Activated gamma-delta T cell treated with anti-CD3 and anti-CD28 coated beads, Interleukin-2, amount 50 U/mL, for 16 hours (primary cell): ENCODE data around the gene LRRC51.

Source experiments
- DNase-seq: peaks from one replicate; pipeline ENCODE4 v3.0.0-alpha.2; 2020; ENCODE audit warnings: low read depth

Gene LRRC51

DNA sequence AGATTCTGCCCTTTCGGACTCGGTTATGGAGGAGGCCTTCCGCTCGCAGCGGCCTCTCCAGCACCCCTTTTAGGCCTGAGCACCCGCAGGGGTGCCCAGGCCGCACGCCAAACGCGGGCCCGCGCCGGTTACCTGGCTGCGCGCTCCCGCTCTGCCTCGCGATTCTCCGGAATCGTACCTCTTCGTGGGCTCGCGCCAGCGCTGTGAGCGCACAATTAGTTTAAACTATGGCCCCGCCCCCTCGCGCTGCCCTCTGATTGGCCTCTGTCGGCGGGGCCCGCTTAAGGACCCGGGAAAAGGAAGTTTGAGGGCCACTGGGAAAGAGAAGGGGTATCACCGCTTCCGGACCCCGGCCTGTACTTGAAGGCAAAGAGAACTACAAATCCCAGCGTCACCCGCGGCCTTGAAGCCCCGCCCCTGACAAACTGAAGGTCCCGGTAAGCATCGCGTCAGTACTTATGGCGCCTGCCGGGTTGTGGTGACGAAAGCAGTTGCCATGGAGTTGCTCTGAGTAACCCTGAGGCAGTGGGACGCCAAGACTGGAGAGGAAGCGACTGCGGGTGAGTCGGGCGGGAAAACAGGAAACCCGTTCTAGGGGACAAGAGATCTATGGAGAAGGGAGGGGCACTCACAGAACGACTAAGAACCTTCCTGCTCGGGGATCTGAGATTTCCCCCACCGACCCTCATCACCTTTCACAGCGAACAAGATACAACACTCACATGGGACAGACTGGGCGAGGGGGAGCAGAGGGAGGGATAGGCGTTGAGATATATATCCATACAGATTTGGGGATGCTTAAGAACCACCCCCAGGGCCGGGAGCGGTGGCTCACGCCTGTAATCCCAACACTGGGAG lies at the start of gene LRRC51, which contains the start of gene NUMA1:
TSS of gene LRRC51 (plus strand) at position 525 of the 858 bp plus-strand sequence. CDS start 8,234 bp downstream, outside the sequence.
TSS of gene NUMA1 (minus strand) at position 217 of the 858 bp plus-strand sequence. CDS start 44,599 bp downstream, outside the sequence.
- DNase-seq: peak; percentile 98

DNA sequence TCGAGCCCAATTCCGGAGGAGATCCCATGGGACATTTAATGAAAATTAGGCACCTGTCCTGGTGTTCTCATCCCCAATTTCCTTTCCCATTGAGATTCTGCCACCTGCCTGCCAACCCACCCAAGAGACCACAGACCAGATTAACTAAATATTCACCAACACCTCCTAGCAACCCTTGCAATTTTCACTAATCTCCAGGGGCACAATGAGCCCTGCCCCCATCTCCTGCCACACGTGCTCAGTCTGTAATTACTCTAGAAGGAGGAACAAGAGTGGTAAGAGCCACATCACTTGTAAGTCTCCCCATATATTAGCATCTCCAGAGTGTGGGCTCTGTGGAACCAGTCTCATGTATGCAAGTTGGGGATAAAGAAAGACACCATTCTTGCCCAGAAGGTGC lies 44.0 kb upstream of the LRRC51 start:
- DNase-seq: no peak

DNA sequence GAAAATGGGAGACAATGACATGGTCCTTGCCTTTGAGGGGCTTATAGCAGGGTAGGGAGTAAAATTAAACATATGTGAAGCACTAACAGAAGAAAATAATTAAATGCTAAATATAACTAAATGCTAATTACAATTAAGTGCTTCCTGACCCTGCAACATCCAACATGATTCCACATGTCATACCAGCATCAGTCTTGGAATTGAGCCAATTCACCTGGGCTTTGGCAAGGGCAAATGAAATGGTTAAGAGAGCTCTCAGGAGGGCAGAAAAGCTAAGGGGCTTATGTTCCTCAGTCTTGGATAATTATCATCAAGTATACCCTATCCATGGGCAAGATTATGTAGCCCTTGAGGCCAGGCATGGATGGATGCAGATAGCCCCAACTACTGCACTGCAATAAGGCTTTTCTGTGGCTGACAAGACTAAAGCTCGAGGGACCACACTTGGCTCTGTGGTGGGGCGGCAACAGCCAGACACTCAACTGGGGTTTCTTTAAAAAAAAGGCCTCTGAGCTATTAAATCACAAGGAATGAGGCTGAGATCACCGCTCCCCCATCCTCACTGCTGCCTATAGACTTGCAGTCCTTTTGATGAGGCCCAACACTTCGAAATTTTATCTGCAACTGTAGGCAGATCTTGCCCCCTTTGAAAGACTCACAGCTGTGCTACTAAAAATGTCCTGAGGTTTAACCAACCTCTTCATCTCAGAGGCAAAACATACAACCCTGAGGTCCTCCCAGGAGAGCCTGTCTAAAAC lies 42.9 kb upstream of the LRRC51 start:
- DNase-seq: no peak

DNA sequence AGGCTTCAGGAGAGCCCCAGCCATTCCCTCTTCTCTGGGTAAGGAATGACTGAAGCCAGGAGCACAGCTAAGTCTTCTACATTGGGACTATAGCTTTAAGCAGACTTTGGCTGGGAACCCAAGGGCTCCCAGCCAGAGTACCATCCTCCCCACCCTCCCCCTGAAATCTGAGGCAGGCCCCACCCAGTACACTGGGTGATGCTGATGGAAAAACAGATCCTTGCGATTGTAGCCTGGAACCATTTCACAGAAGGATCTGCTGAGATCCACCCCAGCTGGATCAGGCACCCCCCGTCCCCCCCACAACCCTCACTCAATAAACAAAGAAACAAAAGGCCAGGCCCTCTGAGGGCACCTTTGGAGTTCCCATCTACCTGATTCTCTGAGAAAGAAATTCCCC lies 42.2 kb upstream of the LRRC51 start:
- DNase-seq: no peak

DNA sequence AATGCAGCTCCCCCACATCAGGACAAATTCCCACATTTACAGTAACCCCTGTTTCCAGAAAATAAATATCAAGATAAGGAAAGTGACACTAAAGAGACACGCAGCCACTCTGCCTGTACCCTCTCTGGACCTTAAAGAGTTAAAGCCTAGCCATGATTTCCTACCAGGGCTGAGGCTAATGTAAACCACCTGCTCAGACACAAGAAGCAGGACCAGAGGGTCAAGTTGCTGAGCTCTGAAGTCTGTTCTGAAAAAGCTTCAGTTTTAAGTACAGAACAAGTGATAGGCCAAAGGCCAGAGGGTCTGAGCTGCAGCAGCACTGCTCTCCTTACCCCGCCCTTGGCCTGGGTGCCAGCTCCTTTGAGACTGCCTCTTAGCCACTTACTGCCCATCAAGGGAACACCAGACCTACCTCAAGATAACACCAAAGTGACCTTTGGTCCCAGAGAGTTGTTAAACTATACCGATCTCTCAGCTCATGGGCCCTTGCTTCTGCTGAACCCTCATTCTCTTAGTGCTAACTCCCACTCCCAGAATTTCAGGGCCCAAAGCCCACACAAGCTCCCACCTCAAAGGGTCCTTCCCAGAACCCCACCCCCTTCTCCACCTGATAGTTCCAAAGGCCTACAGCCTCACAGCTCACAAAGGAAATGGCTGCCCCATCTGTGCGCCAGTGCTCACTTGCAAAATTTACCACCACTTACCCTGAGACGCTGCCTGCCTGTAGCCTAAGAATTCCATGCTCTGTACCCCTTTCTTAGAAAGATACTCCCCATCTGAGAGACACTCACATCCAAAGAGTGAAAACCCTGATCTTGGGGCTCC lies 41.4 kb upstream of the LRRC51 start:
- no peak for DNase-seq

GRCh38 chr11:72039856-72040401 lies 40.7 kb upstream of the LRRC51 start:
- no peak for DNase-seq

GRCh38 chr11:72040491-72041363 lies 39.9 kb upstream of the LRRC51 start:
- DNase-seq: peak; percentile 58

DNA sequence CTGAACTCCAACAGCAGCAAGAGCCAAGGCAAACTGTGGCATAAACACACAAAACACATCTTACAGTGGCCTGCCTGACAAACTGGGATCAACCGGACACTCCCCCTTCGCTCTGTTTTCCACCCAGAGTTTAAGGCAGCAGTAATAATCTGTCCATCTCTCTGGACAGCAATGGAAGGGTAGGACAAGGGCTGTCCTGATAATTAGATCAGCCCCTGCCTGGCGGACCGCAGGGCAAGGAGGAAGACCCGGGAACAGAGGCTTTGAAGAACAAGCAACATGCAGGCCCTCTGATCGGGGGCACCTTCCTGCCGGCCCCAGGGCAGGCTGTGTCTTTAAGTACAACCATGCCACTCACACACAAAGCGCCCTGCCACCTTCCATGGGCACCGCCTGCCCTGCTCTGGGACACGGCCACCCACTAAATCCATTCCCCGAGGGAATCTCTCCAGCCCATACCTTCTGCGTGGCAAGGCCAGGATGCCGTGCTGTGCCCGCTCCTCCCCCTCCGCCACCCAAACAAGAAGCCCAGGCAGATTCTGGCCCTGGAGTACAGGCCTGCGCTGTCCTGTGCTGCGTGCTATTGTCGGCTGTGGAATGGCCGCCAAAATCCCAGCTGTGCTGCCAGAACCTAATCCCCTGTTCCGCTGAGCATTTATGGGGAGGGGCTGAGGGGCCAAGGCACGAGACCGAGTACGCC lies 39.1 kb upstream of the LRRC51 start:
- peak; percentile 30 for DNase-seq

DNA sequence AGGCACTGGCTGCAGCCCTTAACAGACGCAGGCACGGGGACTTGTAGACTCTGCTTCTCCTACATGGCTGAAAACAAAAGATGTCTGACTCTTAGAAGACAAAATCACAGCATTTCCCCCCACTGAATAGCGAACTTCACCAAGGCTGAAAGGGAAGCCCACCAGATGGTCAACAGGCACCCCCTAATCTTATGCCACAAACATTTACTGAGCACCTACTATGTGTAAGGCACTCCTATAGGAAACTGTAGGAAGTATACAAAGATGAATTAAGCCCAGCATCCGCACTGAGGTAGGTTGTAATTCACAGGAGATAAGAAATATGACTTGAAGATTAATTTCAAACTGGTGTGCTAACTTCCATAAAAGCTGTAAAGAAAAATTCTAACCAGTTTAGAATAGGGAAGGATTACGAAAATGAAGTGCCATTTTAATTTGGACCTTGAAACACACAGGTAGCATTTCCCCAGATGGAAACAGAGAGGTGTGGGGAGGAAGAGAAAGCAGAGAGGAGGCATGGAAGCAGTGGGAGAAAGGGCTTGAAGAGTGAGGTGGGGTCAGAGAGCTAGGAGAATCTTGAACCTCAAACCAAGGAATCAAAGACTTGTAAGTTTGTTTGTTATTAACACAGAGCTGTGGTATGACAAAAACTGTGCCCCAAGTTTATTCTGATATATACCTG lies 38.4 kb upstream of the LRRC51 start:
- DNase-seq: no peak

DNA sequence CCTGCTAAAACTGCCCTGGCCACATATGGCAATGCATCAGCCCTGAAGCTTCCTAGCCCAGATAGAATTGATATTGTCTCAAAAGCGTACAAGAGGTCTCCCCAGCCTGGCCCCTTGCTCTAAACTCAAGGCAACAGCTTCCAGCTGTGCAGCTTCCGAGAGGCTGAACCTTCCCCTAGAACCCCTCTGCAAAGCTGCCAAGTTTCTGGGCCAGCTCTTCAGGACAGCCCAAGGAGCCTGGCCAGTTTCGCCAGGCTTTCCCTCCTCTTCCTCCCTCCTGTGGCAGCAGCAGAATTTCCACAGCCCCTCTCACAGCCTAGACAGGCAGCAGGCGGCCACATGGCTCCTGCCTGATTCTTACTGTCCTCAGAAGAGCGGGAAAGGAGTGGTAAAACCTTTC lies 34.8 kb upstream of the LRRC51 start:
- no peak for DNase-seq

DNA sequence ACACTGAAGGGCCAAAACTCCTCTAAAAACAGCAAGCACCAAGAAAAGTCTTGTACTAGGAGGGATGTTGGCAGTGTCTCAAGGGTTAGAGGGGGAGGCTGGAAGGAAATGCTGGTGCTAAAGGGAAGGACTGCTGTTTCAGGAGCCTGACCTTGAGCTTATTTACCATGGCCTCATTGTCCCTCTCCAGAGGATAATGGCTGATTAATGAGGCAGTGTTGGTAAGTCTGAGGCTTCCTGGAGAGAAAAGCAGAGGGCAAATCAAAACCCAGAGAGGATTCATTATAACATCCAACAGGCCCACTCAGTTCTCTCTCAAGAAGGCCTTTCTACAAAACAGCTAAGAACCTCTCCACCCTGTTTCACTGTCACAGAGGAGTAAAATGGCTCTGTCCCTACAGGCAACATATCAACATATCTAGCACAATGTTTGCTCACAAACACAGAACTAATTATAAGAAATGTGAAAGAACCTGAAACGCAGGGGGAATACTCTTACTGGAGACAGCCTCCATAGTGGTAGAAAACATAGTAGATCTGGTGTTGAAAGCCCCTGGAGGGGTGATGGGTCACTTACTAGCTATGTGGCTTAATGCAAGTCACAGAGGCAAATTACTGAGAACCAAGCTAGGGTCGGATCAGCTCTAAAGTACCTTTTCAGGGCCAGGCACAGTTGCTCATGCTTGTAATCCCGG lies 31.7 kb upstream of the LRRC51 start:
- no peak for DNase-seq

DNA sequence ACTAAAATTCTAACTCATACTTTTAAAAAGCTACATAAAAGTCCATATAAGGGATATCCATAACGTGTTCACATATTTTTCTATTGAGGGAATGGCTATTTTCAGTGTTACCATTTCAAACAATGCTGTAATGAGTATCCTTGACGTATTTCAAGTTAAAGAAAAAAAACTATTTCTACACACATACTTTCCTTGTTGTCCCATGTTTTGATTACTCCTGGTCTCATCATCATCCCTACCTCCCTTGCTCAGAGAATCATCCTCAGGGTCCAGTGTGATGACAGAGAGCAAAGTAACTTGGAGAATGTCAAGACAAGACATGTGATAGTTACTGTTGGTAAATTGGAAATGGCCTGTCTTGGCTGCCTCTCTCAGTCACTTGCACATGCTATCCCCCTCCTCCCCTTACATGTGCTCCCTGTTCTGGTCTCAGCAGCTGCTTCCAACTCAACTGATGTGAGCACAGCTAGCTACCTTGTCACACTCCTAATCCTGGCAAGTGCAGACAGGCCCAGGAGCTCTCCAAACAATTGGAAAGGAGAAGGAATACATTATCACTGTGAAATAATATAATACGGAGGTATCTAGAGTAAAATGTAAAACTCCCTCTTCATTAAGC lies 22.1 kb upstream of the LRRC51 start:
- no peak for DNase-seq

GRCh38 chr11:72061739-72062396 lies 18.8 kb upstream of the LRRC51 start:
- DNase-seq: no peak

DNA sequence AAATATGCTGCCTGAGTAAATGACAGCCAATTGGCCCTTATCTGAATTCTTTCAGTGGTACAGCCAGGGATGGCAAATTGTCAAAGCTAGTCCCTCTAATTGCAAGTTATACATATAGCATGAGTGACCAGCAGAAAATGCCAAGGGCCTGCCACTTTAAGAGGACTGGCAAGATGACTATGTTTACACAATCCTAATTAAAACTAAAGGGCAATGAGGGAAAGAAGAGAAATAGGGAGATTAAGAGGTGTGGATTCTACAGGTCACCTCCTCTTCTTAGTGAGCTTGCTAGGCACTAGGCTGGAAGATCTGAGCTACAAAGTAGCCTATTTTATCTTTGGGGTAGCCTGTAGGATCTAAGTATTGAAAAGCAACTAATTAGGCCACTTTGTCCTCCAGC lies 13.8 kb upstream of the LRRC51 start:
- DNase-seq: no peak

DNA sequence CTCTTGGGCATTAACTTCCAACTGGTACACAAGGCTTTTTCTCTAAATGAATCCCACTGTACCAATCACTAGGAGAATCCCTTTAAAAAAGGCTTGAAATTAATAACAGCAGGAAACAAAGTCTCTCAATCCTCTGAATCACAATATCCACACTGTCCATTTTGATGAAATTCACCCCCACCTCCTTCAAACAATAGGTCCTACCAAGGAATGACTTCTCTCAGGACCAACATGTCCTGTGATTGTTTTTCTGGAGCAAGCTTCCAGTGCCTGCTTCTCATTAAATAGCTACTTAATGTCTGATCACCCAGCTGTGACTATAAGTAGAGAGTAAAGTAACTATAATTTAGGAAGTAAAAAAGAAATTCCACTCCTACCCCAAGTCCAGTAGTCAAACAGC lies 13.4 kb upstream of the LRRC51 start:
- DNase-seq: no peak

DNA sequence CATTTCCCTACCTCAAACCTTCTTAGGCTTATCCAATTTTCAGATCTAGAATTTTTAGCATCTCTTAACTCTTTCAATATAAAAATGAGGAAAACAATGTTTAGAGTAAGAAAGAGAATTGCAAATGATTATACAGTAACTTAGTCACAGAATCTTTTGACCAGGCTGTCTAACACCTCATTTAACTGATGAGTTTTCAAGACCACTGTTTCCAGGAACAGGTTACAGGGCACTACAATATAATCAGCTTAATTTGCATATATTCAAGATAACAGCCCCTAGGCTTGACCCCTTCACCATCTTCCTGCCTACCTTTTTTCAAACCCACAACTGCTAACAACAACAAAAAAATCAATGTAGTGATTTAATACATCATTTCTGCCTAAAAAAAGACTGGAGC lies 13.0 kb upstream of the LRRC51 start:
- no peak for DNase-seq

GRCh38 chr11:72069200-72069599 lies 11.4 kb upstream of the LRRC51 start:
- DNase-seq: no peak

- DNase-seq: no peak
Measured at GRCh38 chr11:72069787-72070251, 10.8 kb upstream of the LRRC51 start.
